H1 (cell line): Measurements from ENCODE around the gene PGAM2. TPM values are rescaled to one million over a fixed set of nuclear protein-coding genes. Genes with fewer than 3 reads are reported as not detected.

Experiments
- BRCA1 ChIP-seq: IDR thresholded peaks from 2 replicates; pipeline ENCODE4 v1.6.1; 2012; ENCODE audit warnings: low read depth, low read length, improper control_type of control experiment
- CTCF ChIP-seq, 3 experiments: IDR thresholded peaks; 1 replicate in 2 of 3; 2 replicates in 1 of 3; pipeline versions ENCODE4 v1.5.1 to v1.6.1; 2011; ENCODE audit warnings: low read length in 3 of 3, mild to moderate bottlenecking in 3 of 3, inconsistent platforms in 2 of 3, low read depth in 1 of 3, moderate library complexity in 1 of 3; ENCODE audit not compliant: insufficient read depth in 1 of 3; ENCODE audit errors: control extremely low read depth in 1 of 3
- HDAC6 ChIP-seq: IDR thresholded peaks from one replicate; pipeline ENCODE4 v1.7.1; 2012; ENCODE audit warnings: low read depth, mild to moderate bottlenecking, inconsistent platforms, low read length, moderate library complexity
- POU5F1 ChIP-seq: IDR thresholded peaks from 2 replicates; pipeline ENCODE4 v1.6.1; 2011; ENCODE audit warnings: low read depth, mild to moderate bottlenecking, low read length, moderate library complexity
- RAD21 ChIP-seq, 2 experiments: IDR thresholded peaks in 1 of 2; conservative IDR thresholded peaks in 1 of 2; 2 replicates each; pipeline ENCODE4 v1.6.1; 2011; ENCODE audit warnings: low read depth in 2 of 2, low read length in 2 of 2, improper control_type of control experiment in 1 of 2, inconsistent platforms in 1 of 2, mild to moderate bottlenecking in 1 of 2, moderate library complexity in 1 of 2
- RXRA ChIP-seq: IDR thresholded peaks from 2 replicates; pipeline ENCODE4 v1.6.1; 2011; ENCODE audit warnings: low read depth, mild to moderate bottlenecking, low read length, moderate library complexity; ENCODE audit not compliant: insufficient read depth
- SIX5 ChIP-seq: IDR thresholded peaks from 2 replicates; pipeline ENCODE4 v1.6.1; 2011; ENCODE audit warnings: mild to moderate bottlenecking, low read depth, low read length
- polyA plus RNA-seq, 7 experiments: library from polyadenylated mRNA; depleted of rRNA in 3 of 7; stranded (reverse) in 5 of 7; unstranded in 2 of 7; fragments of >200 nt in 5 of 7; fragments of 200-250 nt in 2 of 7; gene quantifications; 1 replicate in 5 of 7; 2 replicates in 1 of 7; 4 replicates in 1 of 7; pipeline versions ENCODE4 v1.2.1 to v1.2.3, GENCODE V29; 2011 to 2013; ENCODE audit warnings: missing spikeins in 2 of 7, mixed read lengths in 2 of 7
- total RNA-seq: library from RNA; stranded (reverse); fragmentation: NEBNext Ultra II Directional; extraction: Animal tissue kit (Norgen Biotek cat#: 25700); gene quantifications from 2 replicates; pipeline ENCODE4 v1.2.1, GENCODE V29; 2021
- TF ChIP-seq, protein P1 (sequence below): IDR thresholded peaks from 2 replicates; pipeline ENCODE4 v1.6.1; 2011; ENCODE audit warnings: low read length, improper control_type of control experiment

PGAM2 gene
- total and polyA plus RNA-seq, 2 of the 8 experiments (the other 6 are each of a cell fraction or from before 2014, with no cell fraction given), result 2.1 to 2.9 TPM

DNA sequence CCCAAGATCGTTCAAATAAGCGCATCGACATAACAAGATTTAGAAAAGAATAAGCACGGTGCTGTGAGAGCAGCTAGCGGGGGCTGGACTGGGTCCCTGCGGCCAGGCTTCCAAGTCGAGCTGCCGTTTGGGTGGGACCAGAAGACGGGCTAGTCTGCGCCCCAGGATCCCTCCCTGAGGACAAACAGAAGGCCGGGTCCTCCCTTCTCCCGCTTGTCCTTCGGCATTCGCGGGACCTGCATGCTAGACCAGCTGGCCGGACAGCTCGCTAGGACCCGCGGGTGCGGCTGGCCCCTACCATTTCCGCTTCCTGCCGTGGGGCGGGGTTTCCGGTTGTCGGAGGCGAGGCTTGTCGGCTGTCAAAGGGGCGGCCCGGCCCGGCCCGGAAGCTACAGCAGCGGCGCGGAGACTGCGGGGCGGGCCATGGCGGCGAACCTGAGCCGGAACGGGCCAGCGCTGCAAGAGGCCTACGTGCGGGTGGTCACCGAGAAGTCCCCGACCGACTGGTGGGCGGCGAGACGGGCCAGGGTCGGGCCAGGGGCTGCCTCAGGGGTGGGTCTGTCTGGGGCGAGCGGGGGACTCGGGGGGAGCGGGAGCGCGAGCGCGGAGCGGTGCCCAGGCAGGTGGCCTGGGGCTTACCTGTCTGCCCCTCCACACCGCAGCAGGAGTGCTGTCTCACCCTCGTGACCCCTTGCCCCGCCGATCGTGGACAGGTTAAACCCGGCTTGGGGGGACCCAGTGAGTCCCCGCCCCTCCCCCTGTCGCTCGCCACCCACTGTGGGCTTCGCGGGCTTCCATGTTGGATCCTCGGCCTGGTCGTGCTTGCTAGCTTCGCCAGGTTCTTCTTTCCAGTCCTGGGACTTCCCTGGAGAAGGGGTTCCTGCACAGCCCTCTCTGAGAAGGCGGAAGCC lies 20.8 kb downstream of the PGAM2 start, which contains the start of gene DBNL (continued):
- TF ChIP-seq RAD21 (IDR thresholded peaks at IDR 0.05 in 1 of 2, conservative IDR thresholded peaks at IDR 0.05 in 1 of 2; ENCODE audit: low read depth in 2 of 2, low read length in 2 of 2), result no peak
- no peak for TF ChIP-seq POU5F1
- no peak for TF ChIP-seq SIX5
- TF ChIP-seq BRCA1, result no peak
- TF ChIP-seq RXRA, result no peak
- TF ChIP-seq HDAC6, result no peak
- TF ChIP-seq, protein P1, sequence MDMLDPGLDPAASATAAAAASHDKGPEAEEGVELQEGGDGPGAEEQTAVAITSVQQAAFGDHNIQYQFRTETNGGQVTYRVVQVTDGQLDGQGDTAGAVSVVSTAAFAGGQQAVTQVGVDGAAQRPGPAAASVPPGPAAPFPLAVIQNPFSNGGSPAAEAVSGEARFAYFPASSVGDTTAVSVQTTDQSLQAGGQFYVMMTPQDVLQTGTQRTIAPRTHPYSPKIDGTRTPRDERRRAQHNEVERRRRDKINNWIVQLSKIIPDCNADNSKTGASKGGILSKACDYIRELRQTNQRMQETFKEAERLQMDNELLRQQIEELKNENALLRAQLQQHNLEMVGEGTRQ, result no peak
- no peak for TF ChIP-seq CTCF (IDR thresholded peaks at IDR 0.05; ENCODE audit: control extremely low read depth in 1 of 3, insufficient read depth in 1 of 3, low read depth in 1 of 3, low read length in 3 of 3)
